Upper lobe of left lung (tissue), 6 donors: ENCODE measurements around the gene OSBPL7. TPM values are rescaled to one million over a fixed set of nuclear protein-coding genes. Genes with fewer than 3 reads are reported as not detected.

Experiments used
- ATAC-seq, 2 donors: fragments of 200-7000 bp; cut with Tn5 transposase; one replicate each; pipeline ENCODE4 v1.9.1; 2022; ENCODE audit warnings: mild to moderate bottlenecking in 2 of 2, moderate library complexity in 2 of 2; ENCODE audit not compliant: low FRiP score in 2 of 2
- DNase-seq, 2 donors: peaks; one replicate each; pipeline ENCODE4 v3.0.0-alpha.2; 2019 to 2020
- H3K27ac ChIP-seq, 4 donors: fragments of 200-600 bp; sonication (generic); one replicate each; pipeline ENCODE4 v1.5.1; 2016 to 2019
- H3K27me3 ChIP-seq, 4 donors: fragments of 200-600 bp; sonication (generic); one replicate each; pipeline ENCODE4 v1.5.1; 2017 to 2019
- H3K36me3 ChIP-seq, 4 donors: fragments of 200-600 bp; sonication (generic); one replicate each; pipeline ENCODE4 v1.5.1; 2016 to 2019
- H3K4me1 ChIP-seq, 4 donors: fragments of 200-600 bp; sonication (generic); one replicate each; pipeline ENCODE4 v1.5.1; 2018 to 2019
- H3K4me3 ChIP-seq, 4 donors: fragments of 200-600 bp; sonication (generic); one replicate each; pipeline ENCODE4 v1.5.1; 2017 to 2019; ENCODE audit warnings: mild to moderate bottlenecking in 2 of 4, moderate library complexity in 1 of 4
- H3K9me3 ChIP-seq, 4 donors: fragments of 200-600 bp; sonication (generic); one replicate each; pipeline ENCODE4 v1.5.1; 2018 to 2019
- EP300 ChIP-seq, 4 donors: sonication (generic); formaldehyde crosslinking; IDR thresholded peaks; one replicate each; pipeline ENCODE4 v1.5.1; 2017; ENCODE audit warnings: antibody characterized with exemption in 4 of 4, control low read depth in 2 of 4
- POLR2A ChIP-seq, 4 donors: fragments of 450-650 bp; IDR thresholded peaks; one replicate each; pipeline ENCODE4 v1.5.1; 2016 to 2017; ENCODE audit warnings: antibody characterized with exemption in 4 of 4, mild to moderate bottlenecking in 2 of 4
- POLR2AphosphoS5 ChIP-seq, 2 donors: sonication (generic); formaldehyde crosslinking; IDR thresholded peaks; one replicate each; pipeline ENCODE4 v1.5.1; 2017; ENCODE audit warnings: antibody characterized with exemption in 2 of 2
- WGBS, 2 donors: methylation state at CpG; one replicate each; pipeline ENCODE4 v1.1.5; 2017 to 2018; 5-methylcytosine and 5-hydroxymethylcytosine counted together
- total RNA-seq, 6 donors: library from RNA; depleted of rRNA in 4 of 6; stranded (reverse); fragments of >200 nt in 4 of 6; gene quantifications; one replicate each; pipeline versions ENCODE4 v1.1.0 to v1.2.1, GENCODE V29; 2016 to 2021
- TF ChIP-seq, protein P1 (sequence below), 6 experiments: fragments of 450-650 bp in 4 of 6; fragments of 200-600 bp in 2 of 6; sonication (generic) in 2 of 6; IDR thresholded peaks; one replicate each; pipeline ENCODE4 v1.5.1; 2016 to 2019; ENCODE audit warnings: antibody characterized with exemption in 6 of 6
- donor health status: DM: no; HTN: no; CAD: no; lungs with moderate emphysema.
- donor health status: DM: no; HTN: yes; CAD: no; lungs with severe emphysema.

Gene OSBPL7
- total RNA-seq, 6 donors from 2014 or later, result 10.7 to 44.0 (median 19.3) TPM

DNA sequence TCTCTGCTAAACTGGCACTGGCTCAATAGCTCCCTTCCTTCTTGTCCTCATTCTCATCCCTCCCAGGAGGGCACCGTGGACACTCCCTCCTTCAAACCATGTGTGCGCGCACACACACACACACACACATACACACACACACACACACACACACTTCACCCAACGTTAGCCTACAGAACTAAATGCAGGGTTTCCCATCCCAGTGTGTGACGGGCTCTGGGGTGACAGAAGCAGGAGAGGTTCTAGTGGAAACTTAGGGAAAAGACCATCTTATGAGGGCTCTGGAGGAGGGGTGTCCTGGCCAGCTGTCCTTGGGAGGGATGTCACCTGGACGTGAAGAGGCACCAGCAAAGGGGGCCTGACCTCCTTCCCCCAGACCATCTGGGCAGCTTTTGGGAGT lies 19.7 kb downstream of the OSBPL7 start:
- DNase-seq (no peak), ATAC-seq (no peak)
- Histone ChIP-seq H3K4me1 (no peaks in the 10 kb centered on the region), H3K27me3 (peaks cover 0 to 3% (median 0%) of the 10 kb centered on the region in 4 donors), H3K4me3 (no peak overlapping the region), H3K36me3 (peaks cover 0 to 7% (median 3%) of the 10 kb centered on the region in 4 donors), H3K27ac (no peak overlapping the region), H3K9me3 (no peaks in the 10 kb centered on the region)
- 42 to 55% methylated on average over 5 to 6 of the region's 6 CpGs for WGBS, 2 donors
- TF ChIP-seq EP300 (IDR thresholded peaks at IDR 0.05), result no peak
- no peak for TF ChIP-seq POLR2AphosphoS5 (IDR thresholded peaks at IDR 0.05)
- TF ChIP-seq, protein P1, sequence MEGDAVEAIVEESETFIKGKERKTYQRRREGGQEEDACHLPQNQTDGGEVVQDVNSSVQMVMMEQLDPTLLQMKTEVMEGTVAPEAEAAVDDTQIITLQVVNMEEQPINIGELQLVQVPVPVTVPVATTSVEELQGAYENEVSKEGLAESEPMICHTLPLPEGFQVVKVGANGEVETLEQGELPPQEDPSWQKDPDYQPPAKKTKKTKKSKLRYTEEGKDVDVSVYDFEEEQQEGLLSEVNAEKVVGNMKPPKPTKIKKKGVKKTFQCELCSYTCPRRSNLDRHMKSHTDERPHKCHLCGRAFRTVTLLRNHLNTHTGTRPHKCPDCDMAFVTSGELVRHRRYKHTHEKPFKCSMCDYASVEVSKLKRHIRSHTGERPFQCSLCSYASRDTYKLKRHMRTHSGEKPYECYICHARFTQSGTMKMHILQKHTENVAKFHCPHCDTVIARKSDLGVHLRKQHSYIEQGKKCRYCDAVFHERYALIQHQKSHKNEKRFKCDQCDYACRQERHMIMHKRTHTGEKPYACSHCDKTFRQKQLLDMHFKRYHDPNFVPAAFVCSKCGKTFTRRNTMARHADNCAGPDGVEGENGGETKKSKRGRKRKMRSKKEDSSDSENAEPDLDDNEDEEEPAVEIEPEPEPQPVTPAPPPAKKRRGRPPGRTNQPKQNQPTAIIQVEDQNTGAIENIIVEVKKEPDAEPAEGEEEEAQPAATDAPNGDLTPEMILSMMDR (IDR thresholded peaks at IDR 0.05), result no peak
- TF ChIP-seq POLR2A (IDR thresholded peaks at IDR 0.05), result no peak

DNA sequence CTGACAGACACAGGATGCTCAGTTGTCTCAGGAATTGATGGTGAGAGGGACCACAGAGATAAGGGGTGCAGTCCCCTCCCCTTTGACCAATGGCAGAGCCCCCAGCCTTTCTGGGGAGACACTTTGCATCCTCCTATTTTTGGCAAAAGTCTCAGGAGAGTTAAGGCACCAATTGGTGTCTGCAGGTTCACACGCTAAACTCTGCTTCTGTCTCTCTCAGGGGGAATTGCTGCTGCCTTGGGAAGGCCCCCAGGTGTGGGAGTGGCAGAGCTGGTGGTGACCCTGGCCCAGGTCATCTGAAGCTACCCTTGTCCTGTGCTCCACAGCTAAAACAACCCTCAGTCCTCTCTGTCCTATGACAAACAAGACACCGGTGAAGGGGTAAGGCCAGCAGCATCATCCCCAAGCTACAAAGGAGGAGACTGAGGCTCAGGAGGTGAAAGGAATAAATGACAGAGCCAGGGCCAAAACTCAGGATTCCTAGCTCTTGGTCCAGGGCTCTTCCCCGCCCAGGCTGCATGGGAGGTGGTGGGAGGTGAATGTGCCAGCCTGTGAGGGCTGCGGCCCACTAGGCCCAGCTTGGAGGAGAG lies 20.3 kb downstream of the OSBPL7 start:
- Histone ChIP-seq H3K9me3 (no peaks in the 10 kb centered on the region), H3K36me3 (peaks cover 0 to under 1% (median 0%) of the 10 kb centered on the region in 4 donors), H3K4me1 (no peaks in the 10 kb centered on the region), H3K27ac (no peak overlapping the region), H3K4me3 (no peak overlapping the region), H3K27me3 (peaks cover 0 to 3% (median 0%) of the 10 kb centered on the region in 4 donors)
- 70 to 73% methylated on average over 2 to 4 of the region's 4 CpGs for WGBS, 2 donors
- TF ChIP-seq, protein P1 (IDR thresholded peaks at IDR 0.05), result no peak
- TF ChIP-seq POLR2AphosphoS5 (IDR thresholded peaks at IDR 0.05) (no peak), POLR2A (IDR thresholded peaks at IDR 0.05) (no peak), EP300 (IDR thresholded peaks at IDR 0.05) (no peak)
- ATAC-seq (no peak), DNase-seq (no peak)

DNA sequence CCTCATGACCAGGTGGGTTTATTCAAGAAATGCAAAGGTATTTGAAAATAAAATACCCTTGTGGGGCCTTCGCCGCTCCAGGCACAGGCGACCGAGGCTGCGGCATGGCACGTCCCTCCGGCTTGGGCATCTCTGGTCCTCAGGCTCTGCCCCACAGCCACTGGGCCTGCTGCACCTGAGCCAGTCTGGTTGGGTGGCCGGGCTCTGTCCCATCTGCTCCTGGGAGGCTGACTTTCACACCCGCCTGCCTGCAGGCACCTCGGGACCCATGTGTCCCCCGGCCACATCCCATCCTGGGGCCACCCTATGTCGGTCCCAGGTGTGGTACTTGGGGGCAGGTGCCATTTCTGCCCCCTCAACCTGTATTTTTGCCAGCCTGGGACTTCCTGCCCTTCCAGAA lies 20.9 kb downstream of the OSBPL7 start:
- 82 to 87% methylated on average over 10 to 12 of the region's 12 CpGs for WGBS, 2 donors
- H3K27me3 ChIP-seq, result peaks cover 0 to 3% (median 0%) of the 10 kb centered on the region in 4 donors
- no peaks in the 10 kb centered on the region for H3K9me3 ChIP-seq
- no peak overlapping the region for H3K27ac ChIP-seq
- TF ChIP-seq POLR2AphosphoS5 (IDR thresholded peaks at IDR 0.05) (no peak), EP300 (IDR thresholded peaks at IDR 0.05) (no peak), POLR2A (IDR thresholded peaks at IDR 0.05) (no peak)
- TF ChIP-seq, protein P1 (IDR thresholded peaks at IDR 0.05), result no peak
- DNase-seq (no peak), ATAC-seq (peak in 1 of 2 donors; percentile 13)
- H3K4me3 ChIP-seq, result no peak overlapping the region
- H3K4me1 ChIP-seq, result no peaks in the 10 kb centered on the region
- H3K36me3 ChIP-seq, result no peaks in the 10 kb centered on the region

DNA sequence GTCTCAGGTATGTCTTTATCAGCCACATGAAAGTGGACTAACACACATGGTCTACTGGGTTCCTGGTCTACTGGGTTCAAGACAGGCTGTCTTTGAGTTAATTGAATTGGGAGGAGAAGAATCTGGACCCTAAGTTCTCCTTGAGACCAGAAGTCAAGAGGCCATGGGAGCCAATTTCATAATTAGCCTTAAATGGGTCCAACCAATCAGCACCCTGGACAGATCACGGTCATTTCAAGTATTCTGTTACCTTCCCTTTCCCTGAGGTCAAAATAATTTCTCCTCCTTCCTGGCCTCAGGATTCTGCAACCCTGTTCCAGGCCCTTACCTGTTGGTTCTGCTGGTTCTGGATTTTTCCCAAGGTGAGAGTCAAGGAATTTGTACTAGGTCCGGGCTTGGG lies 23.8 kb downstream of the OSBPL7 start:
- H3K27me3 ChIP-seq, result peaks cover 0 to 3% (median 0%) of the 10 kb centered on the region in 4 donors
- TF ChIP-seq POLR2AphosphoS5 (IDR thresholded peaks at IDR 0.05) (no peak), EP300 (IDR thresholded peaks at IDR 0.05) (no peak), POLR2A (IDR thresholded peaks at IDR 0.05) (no peak)
- TF ChIP-seq, protein P1 (IDR thresholded peaks at IDR 0.05), result no peak
- 50 to 62% methylated on average over 2 of the region's 2 CpGs for WGBS, 2 donors

DNA sequence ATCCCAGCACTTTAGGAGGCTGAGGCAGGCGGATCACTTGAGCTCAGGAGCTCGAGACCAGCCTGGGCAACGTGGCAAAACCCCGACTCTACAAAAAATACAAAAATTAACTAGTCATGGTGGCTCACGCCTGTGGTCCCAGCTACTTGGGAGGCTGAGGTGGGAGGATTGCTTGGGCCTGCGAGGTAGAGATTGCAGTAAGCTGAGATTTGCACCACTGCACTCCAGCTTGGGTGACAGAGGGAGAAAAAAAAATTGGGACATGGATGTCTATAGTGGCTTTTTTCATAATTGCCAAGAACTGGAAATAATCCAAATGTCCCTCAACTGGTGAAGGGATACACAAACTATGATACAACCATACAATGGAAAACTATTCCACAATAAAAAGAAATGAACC lies 28.6 kb downstream of the OSBPL7 start:
- TF ChIP-seq, protein P1 (IDR thresholded peaks at IDR 0.05), result no peak
- TF ChIP-seq EP300 (IDR thresholded peaks at IDR 0.05) (no peak), POLR2A (IDR thresholded peaks at IDR 0.05) (no peak), POLR2AphosphoS5 (IDR thresholded peaks at IDR 0.05) (no peak)
- 70 to 73% methylated on average over 6 of the region's 6 CpGs for WGBS, 2 donors
- Histone ChIP-seq H3K27me3 (peaks cover 0 to 26% (median 4%) of the 10 kb centered on the region in 4 donors), H3K9me3 (no peaks in the 10 kb centered on the region), H3K4me3 (no peak overlapping the region), H3K4me1 (peaks cover 8 to 11% (median 9%) of the 10 kb centered on the region in 4 donors), H3K27ac (no peak overlapping the region), H3K36me3 (no peaks in the 10 kb centered on the region)
- no peak for ATAC-seq
- DNase-seq, result no peak

More for the DNA sequence above, 23.8 kb downstream of the OSBPL7 start:
- no peaks in the 10 kb centered on the region for H3K4me1 ChIP-seq
- no peak overlapping the region for H3K27ac ChIP-seq
- H3K4me3 ChIP-seq, result no peak overlapping the region
- no peaks in the 10 kb centered on the region for H3K36me3 ChIP-seq
- DNase-seq, result no peak
- H3K9me3 ChIP-seq, result no peaks in the 10 kb centered on the region
- ATAC-seq, result no peak
